Measurements from ENCODE around the gene MPV17L. TPM values are rescaled to one million over a fixed set of nuclear protein-coding genes. Genes with fewer than 3 reads are reported as not detected.

MPV17L gene
- total RNA-seq, 1 experiment from 2014 or later: 6.4 TPM

DNA sequence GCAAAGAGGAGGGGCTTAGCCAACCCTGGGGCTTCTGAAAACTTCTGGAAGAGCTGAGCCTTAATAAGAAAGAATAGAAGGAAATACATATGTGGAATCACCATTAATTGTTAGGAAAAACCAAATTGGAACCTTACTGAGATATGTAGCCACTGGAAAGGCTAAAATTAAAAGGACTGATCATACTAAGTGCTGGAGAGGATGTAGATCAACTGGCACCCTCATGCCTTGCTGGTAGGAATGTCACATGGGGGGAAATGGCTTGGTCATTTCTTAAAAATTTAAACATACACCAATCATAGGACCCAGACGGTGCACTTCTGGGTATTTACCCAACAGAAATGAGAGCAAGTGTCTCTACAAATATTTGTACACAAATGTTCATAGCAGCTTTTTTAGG lies 49.9 kb downstream of the MPV17L start:
- Mint-ChIP-seq H3K9me3 (peaks cover 2 to 6% of the 10 kb centered on the region in 2 experiments; a peak in 1 of 5 replicates), H3K27ac (no peak overlapping the region), H3K4me1 (no peaks in the 10 kb centered on the region), H3K27me3 (ENCODE audit: low read depth) (no peaks in the 10 kb centered on the region), H3K36me3 (ENCODE audit: insufficient read depth in 1 of 3, low read depth in 3 of 3) (peaks cover 0 to 6% (median 0%) of the 10 kb centered on the region in 3 experiments; a peak in 3 of 7 replicates), H3K4me3 (no peak overlapping the region)
- no peaks in the 10 kb centered on the region for H3K79me1 ChIP-seq (ENCODE audit: insufficient read depth, low read depth, low read length, poor library complexity, severe bottlenecking)
- no peak overlapping the region for H2BK15ac ChIP-seq (ENCODE audit: low read depth, low read length)
- no peaks in the 10 kb centered on the region for H3K23me2 ChIP-seq (ENCODE audit: insufficient read length, low read depth, low read length, poor library complexity, severe bottlenecking)
- no peak overlapping the region for H2BK5ac ChIP-seq (ENCODE audit: insufficient read length, low read length)
- H3K27me3 ChIP-seq (ENCODE audit: insufficient read depth, low read length): no peaks in the 10 kb centered on the region
- no peaks in the 10 kb centered on the region for H3K4me1 ChIP-seq (ENCODE audit: insufficient read depth, low read length)
- H4K5ac ChIP-seq (ENCODE audit: insufficient read length, low read depth, low read length): no peak overlapping the region
- H4K91ac ChIP-seq (ENCODE audit: insufficient read length, low read depth, low read length): no peak overlapping the region
- H3K4me2 ChIP-seq (ENCODE audit: insufficient read depth, insufficient read length, low read length): no peak overlapping the region
- no peak overlapping the region for H2BK20ac ChIP-seq (ENCODE audit: low read depth, low read length, poor library complexity, severe bottlenecking)
- no peak overlapping the region for H2BK12ac ChIP-seq (ENCODE audit: insufficient read length, low read depth, low read length)
- no peak overlapping the region for H3K56ac ChIP-seq (ENCODE audit: insufficient read length, low read depth, low read length)
- H2AK5ac ChIP-seq (ENCODE audit: insufficient read length, low read length): no peak overlapping the region
- H2AFZ ChIP-seq (ENCODE audit: low read length): no peak overlapping the region
- no peak overlapping the region for H4K8ac ChIP-seq (replicated peaks; ENCODE audit: insufficient read length, low read depth, low read length)
- no peak overlapping the region for H3K14ac ChIP-seq (ENCODE audit: insufficient read depth, low read length)
- no peak overlapping the region for H3K4ac ChIP-seq (ENCODE audit: low read depth, low read length)
- TF ChIP-seq, protein P1, sequence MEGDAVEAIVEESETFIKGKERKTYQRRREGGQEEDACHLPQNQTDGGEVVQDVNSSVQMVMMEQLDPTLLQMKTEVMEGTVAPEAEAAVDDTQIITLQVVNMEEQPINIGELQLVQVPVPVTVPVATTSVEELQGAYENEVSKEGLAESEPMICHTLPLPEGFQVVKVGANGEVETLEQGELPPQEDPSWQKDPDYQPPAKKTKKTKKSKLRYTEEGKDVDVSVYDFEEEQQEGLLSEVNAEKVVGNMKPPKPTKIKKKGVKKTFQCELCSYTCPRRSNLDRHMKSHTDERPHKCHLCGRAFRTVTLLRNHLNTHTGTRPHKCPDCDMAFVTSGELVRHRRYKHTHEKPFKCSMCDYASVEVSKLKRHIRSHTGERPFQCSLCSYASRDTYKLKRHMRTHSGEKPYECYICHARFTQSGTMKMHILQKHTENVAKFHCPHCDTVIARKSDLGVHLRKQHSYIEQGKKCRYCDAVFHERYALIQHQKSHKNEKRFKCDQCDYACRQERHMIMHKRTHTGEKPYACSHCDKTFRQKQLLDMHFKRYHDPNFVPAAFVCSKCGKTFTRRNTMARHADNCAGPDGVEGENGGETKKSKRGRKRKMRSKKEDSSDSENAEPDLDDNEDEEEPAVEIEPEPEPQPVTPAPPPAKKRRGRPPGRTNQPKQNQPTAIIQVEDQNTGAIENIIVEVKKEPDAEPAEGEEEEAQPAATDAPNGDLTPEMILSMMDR (conservative IDR thresholded peaks at IDR 0.05): no peak
- H3K79me2 ChIP-seq (ENCODE audit: insufficient read depth, low read length): no peaks in the 10 kb centered on the region
- no peaks in the 10 kb centered on the region for H4K20me1 ChIP-seq (ENCODE audit: control insufficient read depth, insufficient read depth, insufficient read length)
- no peak overlapping the region for H3T11ph ChIP-seq (ENCODE audit: low read length)
- H3K9me3 ChIP-seq (ENCODE audit: control insufficient read depth, low read depth, low read length): no peaks in the 10 kb centered on the region
- no CpG with 5 or more reads among the region's 1 CpG for WGBS (ENCODE audit: extremely low coverage, insufficient read length, low lambda C conversion rate)
- no peak overlapping the region for H3K18ac ChIP-seq (ENCODE audit: insufficient read length, low read depth, low read length)
- no peak overlapping the region for H3K23ac ChIP-seq (ENCODE audit: insufficient read length, low read depth, low read length)
- no peak overlapping the region for H3K9ac ChIP-seq (ENCODE audit: extremely low read depth, insufficient read length, low read length)
- no peak overlapping the region for H2BK120ac ChIP-seq (ENCODE audit: low read depth, low read length, poor library complexity, severe bottlenecking)
- H3K27ac ChIP-seq (ENCODE audit: insufficient read length, low read depth, low read length): no peak overlapping the region
- no peak for DNase-seq
